HG03354 (cell line): Measurements from ENCODE around the gene TMEM132C.

Experiments used
- ATAC-seq: cut with Tn5 transposase; IDR thresholded peaks from one replicate; pipeline ENCODE4 v1.9.1; 2021; ENCODE audit warnings: mild to moderate bottlenecking; ENCODE audit not compliant: unreplicated experiment, poor library complexity, severe bottlenecking

Gene TMEM132C

DNA sequence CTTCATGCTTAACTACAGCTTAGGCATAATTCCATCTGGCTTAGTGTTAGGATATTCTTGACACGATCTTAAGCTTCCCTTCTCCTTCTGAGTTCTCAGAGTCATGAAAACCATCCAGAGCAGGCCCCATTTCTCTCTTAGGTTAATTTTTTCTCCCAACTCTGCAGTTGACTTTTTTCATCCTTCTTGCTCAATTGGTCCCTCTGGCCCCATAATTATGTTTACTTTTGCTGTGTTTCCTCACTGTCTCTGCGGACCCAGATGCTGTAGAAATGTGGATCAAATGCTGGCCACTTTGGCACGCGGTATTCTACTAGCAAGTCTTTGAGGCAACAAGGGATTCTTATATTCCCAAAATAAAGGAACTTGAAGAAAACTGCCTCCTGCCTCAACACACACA is 9.5 kb downstream of the TMEM132C start:
- no peak for ATAC-seq

DNA sequence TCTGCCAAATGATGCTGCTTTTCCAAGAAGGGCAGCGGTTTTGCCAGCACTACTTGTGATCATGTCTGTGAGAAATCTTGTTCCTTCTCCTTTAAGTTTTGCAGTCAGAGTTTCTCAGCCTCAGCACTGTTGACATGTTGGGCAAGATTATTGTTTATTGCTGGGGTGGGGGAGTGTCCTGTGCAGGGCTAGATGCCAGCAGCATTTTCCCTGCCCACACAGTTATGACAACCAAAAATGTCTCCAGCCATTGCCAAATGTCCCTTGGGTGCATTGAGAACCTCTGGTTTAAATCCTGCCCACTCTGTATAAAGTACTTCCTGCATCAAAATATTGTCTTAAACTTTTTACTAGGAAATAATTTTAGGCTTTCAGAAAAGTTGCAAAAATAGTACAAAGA is 20.0 kb downstream of the TMEM132C start:
- no peak for ATAC-seq

DNA sequence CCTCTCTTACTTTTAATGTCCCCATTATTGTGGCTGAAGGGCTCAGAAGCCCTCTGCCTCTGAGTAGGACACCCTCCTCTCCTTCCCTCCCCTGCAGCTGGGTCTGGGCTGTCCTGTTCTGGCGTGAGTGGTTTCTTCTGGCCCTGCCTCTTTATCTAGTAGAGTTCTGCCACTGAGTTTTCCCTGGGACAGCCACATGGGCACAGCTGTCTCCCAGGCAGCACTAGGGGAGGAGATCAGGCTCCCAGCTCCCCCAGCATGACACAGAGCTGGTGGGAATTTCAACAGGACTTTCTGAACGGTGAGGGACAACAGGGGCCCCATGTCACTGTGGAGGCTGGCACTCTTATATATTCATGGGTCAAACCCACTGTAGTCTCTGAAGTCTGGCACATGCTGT is 21.4 kb downstream of the TMEM132C start:
- no peak for ATAC-seq

DNA sequence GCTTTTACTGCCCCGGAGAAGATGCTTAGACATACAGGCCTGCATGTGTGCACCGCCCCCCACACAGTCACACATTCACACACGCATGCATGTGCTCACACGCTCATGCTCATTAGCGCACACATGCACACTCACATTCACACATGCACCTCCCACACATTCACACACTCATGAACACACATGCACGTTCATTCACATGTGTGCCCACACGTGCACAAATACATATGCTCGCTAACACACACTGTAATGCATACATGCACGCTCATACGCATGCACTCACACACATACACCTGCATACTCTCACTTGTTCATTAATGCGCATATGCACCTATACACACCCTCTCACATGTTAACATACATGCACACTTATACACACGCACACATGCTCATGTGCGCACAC is 21.9 kb downstream of the TMEM132C start:
- ATAC-seq = no peak

DNA sequence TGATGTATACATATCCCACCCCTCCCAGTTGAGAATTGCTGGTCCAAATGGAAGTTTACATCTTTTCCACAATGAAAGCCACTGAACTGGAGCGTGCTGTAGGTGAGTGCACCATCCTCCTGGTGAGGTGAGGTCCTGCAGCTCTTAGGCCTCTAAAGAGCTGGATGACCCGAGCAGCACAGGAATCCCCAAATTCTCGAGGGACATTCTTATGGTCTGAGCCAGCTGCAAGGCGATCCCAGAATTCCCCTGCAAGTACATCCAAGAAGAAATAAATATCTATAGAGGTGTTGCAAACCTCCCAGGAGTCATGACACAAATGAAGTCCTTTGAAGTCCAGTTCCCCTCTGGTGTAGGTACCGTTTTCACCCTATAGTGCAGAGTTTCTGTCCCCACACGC is 24.0 kb downstream of the TMEM132C start:
- ATAC-seq = no peak

DNA sequence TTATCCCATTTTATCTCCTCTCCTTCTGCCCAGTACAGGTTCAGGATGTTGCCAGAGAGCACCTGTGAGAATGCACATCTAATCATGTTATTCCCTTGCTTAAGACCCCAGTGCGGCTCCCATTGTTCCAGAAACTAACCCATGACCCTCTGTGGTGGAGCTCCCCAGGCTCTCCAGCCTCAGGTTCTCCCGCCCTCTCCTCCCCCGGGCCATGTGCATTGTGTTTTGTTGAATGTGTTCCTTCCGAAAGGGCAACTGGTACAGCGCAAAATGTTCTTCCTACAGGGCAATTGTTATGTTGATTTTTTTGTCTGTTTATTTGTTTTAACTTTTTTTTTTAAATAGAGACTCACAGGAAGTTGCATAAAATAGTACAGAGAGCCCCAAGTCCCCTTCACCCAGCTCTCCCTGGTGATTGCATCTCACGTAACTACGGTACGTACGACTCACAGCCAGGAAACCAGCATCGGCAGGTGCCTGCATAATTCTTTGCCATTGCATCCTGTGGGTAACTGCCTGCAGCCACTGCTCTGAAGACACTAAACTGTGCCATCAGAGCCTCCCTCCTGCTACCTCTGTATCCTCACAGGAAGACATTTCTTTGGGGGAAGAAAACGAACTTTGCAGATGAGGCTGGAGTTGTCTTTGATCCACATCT is 31.2 kb downstream of the TMEM132C start:
- ATAC-seq = no peak

DNA sequence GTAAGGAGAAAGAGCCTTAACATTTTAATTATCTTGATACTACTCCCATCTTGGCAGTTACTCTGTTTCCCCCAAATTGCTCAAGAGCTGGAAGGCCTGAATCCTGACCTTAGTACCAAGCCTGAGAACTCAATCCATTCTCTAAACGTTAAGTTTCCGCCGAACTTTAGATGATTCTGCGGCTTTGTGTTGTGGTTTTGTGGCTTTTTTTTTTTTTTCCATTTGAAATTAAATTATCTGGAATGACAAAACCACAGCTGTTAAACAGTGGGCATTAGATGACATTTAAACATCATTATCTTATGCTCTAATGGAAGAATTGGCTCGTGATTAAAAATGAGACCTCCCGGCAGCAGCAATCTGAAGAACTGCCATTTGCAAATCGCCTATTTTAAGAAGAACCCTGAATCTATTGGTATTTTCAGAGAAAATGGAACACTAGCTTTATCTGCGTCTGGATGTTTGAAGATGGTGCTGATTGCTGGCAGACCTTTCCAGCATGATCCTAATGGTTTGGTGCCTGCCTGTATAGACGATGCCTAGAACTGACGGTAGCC is 38.4 kb downstream of the TMEM132C start:
- ATAC-seq = no peak

DNA sequence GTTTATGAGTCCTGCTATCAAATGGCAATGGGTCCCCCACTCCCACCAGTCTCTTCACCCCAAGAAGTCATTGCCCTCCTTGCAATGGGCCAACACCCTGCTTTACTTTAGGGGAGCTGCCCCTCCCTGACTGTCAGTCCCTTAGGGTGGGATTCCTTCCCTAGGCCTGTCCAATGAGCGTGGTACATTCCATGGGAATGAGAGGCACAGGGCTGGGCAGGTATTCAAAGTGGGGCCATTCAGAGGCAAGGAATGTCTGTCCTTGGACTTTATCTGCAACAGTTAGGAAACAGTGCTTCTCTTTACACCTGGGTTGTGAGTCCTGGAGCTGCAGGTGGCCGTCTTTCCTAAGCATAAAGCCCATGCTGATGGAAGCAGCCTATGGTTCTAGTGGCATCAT is 40.8 kb downstream of the TMEM132C start:
- no peak for ATAC-seq

DNA sequence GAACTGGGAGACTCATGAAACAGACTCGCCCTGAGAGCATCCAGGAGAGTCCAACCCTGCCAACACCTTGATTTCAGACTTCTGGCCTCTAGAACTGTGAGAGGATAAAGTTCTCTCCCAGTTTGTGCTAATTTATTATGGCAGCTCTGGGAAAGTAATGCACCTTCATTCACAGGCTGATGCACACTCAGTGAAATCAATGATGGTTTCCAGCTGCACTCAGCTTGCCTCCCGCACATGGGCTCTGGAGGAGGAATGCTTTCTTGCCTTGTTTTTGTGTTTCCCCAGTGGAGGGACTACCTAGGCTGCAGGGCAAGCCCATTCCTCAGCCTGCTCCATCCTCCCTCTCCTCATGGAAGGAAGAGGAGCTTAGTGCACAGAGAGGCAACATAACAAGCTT is 45.7 kb downstream of the TMEM132C start:
- ATAC-seq = no peak

DNA sequence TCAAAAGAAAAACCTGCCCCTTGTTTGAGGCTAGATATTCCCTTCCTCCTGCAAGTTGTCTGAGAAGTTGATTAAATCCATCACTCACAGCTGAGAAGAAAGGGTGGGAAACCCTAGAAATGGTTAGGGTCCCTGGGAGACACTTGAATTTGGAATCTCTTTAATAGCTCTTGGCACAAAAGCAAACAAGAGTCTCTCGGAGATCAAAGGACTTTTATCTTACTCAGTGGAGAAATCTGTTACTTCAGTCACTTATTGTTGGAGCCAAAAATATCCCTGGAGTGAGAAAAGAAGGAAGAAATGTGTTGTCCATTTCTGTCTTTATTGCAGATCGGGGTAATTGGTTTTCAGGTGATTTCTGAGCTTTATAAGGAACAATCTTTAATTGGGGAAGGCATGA is 47.0 kb downstream of the TMEM132C start:
- no peak for ATAC-seq

DNA sequence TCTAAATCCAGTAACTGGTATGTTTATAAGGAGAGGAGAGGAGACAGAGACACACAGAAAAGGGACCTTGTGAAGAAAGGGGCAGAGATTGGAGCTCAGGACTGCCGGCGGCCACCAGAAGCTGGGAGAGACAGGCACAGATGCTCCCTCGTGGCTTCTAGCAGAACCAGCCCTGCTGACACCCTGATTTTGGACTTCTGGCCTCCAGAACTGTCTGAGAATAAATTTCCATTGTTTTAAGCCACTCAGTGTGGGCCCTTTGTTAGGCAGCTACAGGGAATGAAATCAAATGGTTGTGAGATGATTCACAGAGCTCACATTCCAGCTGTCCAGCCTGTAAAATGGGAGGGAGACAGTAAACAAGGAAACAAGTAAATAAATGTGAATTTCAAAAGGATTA is 47.6 kb downstream of the TMEM132C start:
- no peak for ATAC-seq

DNA sequence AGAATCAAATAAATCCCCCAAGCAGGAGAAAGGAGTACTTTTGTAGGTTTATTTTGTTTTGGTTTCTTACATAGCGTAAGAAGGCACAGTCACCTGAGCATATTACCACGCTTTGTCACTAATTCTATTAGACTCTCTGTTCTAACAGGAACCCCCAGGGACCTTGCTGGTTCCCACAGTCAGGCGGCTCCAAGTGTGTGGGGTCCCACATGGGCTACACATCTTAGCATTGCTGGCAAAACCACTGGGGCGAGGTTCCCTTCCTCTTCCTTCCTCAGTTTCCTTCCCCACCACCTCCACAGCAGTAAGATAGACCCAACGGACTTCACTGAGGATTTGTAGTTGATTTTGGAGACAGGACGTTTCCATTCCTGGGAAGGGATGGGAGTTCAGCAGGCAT is 49.1 kb downstream of the TMEM132C start:
- no peak for ATAC-seq

DNA sequence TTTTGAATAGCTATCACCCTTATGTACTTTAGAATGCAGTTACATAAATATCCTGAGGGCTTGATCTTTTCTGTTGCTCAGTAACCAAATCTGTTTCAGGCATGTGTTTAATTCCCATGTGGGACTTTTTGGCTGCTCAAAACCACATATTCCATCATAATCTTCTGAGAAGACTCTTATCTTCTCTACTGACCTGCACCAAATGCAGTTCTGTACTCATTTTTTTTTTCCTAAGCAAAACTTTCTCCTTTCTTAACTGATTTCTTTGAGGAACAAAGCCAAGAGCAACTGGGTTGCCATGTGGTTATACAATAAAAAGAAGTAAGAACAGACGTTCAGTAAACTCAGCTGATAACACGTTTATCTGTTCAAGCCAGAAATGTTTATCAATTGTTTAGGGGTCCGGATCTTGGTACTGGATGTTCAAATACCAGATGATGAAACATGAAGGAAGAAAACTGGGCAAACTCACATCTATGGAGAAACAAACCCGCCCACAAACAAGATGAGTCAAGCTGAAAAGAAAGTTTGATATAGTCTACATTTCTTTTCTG is 50.1 kb downstream of the TMEM132C start:
- no peak for ATAC-seq

DNA sequence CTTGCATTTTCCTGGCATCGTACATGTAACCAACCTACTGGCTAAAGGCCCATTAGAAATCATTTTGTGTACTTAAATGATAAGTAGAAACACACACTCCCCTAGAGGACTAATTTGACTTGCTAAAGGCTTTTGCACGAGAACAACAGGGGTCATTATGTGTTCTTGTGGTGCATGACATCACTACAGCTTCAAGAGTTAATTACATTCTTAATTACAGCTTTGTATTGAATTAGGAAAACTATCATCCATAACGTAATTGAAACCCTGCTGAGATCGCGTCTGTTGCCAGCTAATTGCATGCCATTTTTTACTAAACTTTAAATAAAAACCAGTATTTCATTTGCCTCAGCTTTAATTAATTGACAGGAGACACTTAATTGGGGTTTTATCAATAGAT is 51.4 kb downstream of the TMEM132C start:
- no peak for ATAC-seq

DNA sequence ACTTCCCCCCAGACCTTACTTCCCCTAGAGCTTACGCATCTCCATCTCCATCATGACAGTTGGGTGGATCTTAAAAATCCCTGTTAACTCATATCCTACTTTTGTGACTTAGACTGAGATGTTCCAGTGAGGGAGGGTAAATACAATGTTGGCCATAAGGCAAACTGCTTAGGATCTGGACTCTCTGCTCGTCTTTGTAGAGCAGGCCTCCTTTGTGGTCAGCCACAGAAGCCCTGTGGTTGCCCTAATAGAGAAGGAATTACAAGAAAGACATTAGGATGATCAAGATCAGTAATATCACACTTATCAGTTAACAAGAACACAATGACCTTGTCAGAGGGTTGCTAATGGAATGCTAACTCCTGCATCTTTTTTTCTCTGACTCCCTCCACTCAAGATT is 52.0 kb downstream of the TMEM132C start:
- ATAC-seq = no peak

DNA sequence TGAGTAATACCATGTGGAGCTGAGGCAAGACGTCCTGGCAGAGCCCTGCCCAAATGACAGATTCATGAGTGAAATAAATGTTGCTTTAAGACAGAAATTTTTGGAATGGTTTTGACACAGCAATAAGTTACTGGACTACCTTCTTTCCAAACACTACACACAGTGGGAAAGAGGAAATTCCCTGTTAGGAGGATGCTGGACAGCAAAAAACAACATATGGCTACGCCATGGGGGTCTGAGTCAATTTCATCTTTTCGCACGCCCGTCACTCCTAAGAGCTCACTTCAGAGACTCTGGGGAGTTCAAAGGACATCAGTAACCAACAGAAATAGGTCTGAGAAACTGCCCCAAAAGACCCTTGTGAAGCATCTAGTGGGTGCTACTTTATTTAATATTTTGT is 55.4 kb downstream of the TMEM132C start:
- no peak for ATAC-seq

DNA sequence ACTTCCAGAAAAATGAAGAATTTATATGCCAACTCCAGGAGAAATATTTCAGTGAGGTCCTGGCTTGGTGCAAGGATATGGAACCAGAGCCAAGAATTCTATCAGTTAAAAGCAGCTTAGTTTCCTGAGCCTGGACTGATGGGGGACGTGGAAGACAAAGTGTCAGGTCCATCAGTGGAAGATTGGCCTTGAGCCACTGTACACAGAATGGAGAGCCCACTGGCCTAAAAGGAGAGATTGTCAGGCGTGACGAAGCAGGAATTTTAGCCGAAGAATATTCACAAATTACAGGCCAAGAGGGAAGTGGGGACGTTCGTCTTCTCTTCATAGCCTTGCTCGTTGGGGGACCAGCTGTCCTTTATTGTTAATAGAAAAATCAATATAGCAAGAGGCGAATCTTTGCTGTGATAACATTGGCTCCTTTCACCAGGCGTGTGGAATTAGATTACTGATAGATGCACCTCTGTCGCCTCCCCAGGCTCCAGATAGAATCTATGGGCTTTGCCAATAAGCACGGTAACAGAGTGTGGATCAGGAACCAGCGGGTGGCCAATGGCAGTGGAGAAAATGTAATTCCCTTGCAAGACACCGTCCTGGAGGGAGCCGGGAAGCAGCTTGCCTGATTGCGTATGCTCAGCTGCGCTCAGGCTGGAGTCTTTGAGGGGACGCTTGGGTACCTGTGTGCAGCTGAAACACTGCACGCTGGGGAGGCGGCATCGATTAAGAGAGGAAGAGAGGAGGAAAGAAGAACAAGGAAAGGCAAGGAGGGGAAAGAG is 56.4 kb downstream of the TMEM132C start:
- ATAC-seq = no peak

DNA sequence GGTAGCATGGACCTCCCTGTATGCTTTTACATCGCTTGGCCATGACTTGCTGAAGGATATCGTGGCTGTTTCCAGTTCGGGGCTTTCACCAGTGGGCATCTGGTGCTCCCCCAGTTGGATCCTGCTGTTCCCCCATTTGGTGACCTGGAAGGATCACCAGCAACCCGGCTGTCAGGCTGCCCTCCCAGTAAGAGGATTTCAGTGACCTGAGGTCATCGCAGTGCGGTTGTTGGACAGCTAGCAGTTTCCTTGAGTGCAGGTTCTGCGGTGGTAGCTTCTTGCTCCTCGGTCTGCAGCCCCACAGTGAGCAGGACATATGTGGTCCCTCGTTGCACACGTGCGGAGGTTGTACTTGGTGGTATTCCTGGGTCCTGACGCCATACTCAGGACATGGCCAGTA is 58.7 kb downstream of the TMEM132C start:
- no peak for ATAC-seq

DNA sequence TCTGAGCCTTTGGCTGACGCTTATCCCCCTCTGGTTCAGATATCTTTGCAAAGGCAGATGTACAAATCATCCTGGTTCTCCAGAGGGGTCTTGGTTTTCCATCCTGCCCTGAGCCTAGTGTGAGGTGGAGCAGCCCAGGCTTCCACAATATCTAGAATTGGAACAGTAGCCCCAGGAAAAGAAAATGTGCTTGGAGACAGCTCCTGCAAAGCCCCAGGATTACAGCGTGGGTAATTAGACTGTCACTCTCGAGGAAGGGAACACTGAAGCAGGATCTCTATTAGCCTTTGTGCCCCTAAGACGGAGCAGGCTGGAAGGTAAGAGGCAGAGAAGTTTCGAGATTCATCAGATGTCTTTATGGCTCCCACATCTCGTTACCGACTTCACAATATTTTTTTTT is 59.4 kb downstream of the TMEM132C start:
- no peak for ATAC-seq

DNA sequence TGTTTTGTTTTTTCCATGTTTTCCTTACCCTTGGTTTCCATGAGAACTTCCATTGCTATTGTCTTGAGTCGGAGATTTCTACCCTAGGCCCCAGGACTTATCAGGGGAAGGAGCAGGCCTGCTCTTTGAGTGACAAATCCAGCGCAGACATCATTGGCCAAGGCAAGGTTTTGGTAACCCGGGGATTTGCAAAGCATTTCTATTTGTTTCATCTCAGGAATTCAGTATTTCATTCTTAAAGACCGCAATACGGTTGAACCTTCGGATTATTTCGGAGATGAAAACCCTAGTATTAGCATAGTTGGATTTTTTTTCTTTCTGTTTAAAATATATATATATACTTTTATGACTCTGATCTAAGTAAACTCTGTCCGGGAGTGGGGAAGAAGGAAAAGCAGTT is 62.0 kb downstream of the TMEM132C start:
- no peak for ATAC-seq
